Measurements from ENCODE around the gene VPS16. TPM values are rescaled to one million over a fixed set of nuclear protein-coding genes. Genes with fewer than 3 reads are reported as not detected.
A peak's percentile ranks its signal among the peaks of the same experiment; 100 is the strongest.

The VPS16 gene
- total and polyA plus RNA-seq, 2 of the 4 experiments (the other 2 are of a cell fraction), result 38.7 to 48.0 TPM

- Histone ChIP-seq H2AK9ac (replicated peaks; ENCODE audit: low read depth, low read length, poor library complexity) (no peak overlapping the region), H3K27me3 (ENCODE audit: control insufficient read depth, insufficient read depth, low read length) (no peaks in the 10 kb centered on the region), H3K4me3 (ENCODE audit: insufficient read depth, low read depth, low read length) (no peak overlapping the region), H3K27ac (ENCODE audit: insufficient read depth, low read length) (no peak overlapping the region), H3K18ac (ENCODE audit: low read depth, low read length) (no peak overlapping the region), H2BK20ac (ENCODE audit: low read depth, low read length) (no peak overlapping the region), H3K4ac (ENCODE audit: low read depth, low read length) (no peak overlapping the region), H3K23ac (ENCODE audit: low read depth, low read length) (no peak overlapping the region), H4K5ac (ENCODE audit: low read depth, low read length) (no peak overlapping the region), H3K9me1 (ENCODE audit: insufficient read depth, low read length) (no peaks in the 10 kb centered on the region), H4K20me1 (ENCODE audit: insufficient read depth, low read length) (no peaks in the 10 kb centered on the region; the same call in 1 of the 2 replicates), H3K9me3 (ENCODE audit: control insufficient read depth, insufficient read depth, low read length) (no peaks in the 10 kb centered on the region), H2AFZ (replicated peaks; ENCODE audit: low read length, poor library complexity) (no peak overlapping the region), H2AK5ac (ENCODE audit: low read depth, low read length) (no peak overlapping the region), H3K56ac (ENCODE audit: extremely low read depth, insufficient read depth, low read length) (no peak overlapping the region), H2BK5ac (ENCODE audit: low read depth, low read length, poor library complexity, severe bottlenecking) (no peak overlapping the region), H4K8ac (ENCODE audit: low read depth in 2 of 2, low read length in 2 of 2) (no peak overlapping the region), H3K36me3 (ENCODE audit: control insufficient read depth, insufficient read depth, low read length) (no peaks in the 10 kb centered on the region), H3K14ac (replicated peaks; ENCODE audit: low read depth, low read length) (no peak overlapping the region), H3K4me1 (ENCODE audit: control insufficient read depth, insufficient read depth, low read length) (no peaks in the 10 kb centered on the region), H2BK120ac (ENCODE audit: low read depth, low read length) (no peak overlapping the region), H4K91ac (ENCODE audit: insufficient read depth, low read depth, low read length) (no peak overlapping the region), H2BK15ac (ENCODE audit: low read depth, low read length) (no peak overlapping the region), H3K79me1 (ENCODE audit: low read depth in 1 of 2, low read length in 2 of 2) (peaks cover 14 to 40% of the 10 kb centered on the region in 2 experiments), H3K4me2 (ENCODE audit: low read depth, low read length) (no peak overlapping the region), H3K9ac (ENCODE audit: low read depth, low read length) (no peak overlapping the region)
- no TSS peak for BruUV-seq (replicated peaks)
- dilution Hi-C loops (cut with HindIII; ENCODE audit: low sequenced_read_pairs, unreplicated experiment) (no loop called here), in situ Hi-C loops (cut with MboI; ENCODE audit: low sequenced_read_pairs) (no loop called here), intact Hi-C loops (cut with micrococcal nuclease) (no loop called here)
- DNase-seq, result no peak
- CTCF ChIA-PET, result no interaction called here
- no peak for TF ChIP-seq RAD21 (IDR thresholded peaks at IDR 0.05; ENCODE audit: low read length)
- no peak for TF ChIP-seq POLR2A (IDR thresholded peaks at IDR 0.05; ENCODE audit: low read depth, low read length)
- no peak for TF ChIP-seq CEBPB (IDR thresholded peaks at IDR 0.05; ENCODE audit: low read depth, low read length)
- TF ChIP-seq RFX5 (IDR thresholded peaks at IDR 0.05; ENCODE audit: low read depth, low read length), result no peak
- TF ChIP-seq USF2 (IDR thresholded peaks at IDR 0.05; ENCODE audit: low read depth, low read length), result no peak
- 0 out of 2 replicates have a peak, but pooled peaks have one; percentile 20 for TF ChIP-seq CTCF (conservative IDR thresholded peaks at IDR 0.05; ENCODE audit: low read depth, low read length)
- no peak for TF ChIP-seq SMC3 (IDR thresholded peaks at IDR 0.05; ENCODE audit: low read depth, low read length)
- no peak for TF ChIP-seq RCOR1 (IDR thresholded peaks at IDR 0.05; ENCODE audit: insufficient replicate concordance, low read length)
- POLR2A ChIA-PET (ENCODE audit: unreplicated experiment), result interaction anchor here (0.6 kb wide), 1 partner anchor 24 kb away, joined by 5 read pairs; no protein-coding TSS in a partner anchor
- no peak for ATAC-seq (ENCODE audit: low read depth)
Observed at GRCh38 chr20:2914160-2914559, 73.6 kb downstream of the VPS16 start.

Other genes with a start within 250 kb of the VPS16 start
- gene NOP56, start 188.1 kb upstream of the VPS16 start, total RNA-seq (2012; rRNA removed), result 170 and 231 TPM in 2 replicates
- gene NOP56, start 188.1 kb upstream of the VPS16 start, polyA plus RNA-seq (2012; rRNA removed), result 164 and 189 TPM in 2 replicates
- 160 and 165 TPM in 2 replicates for gene IDH3B, start 176.5 kb upstream of the VPS16 start, total RNA-seq (2012; rRNA removed)
- 146 and 151 TPM in 2 replicates for gene IDH3B, start 176.5 kb upstream of the VPS16 start, polyA plus RNA-seq (2012; rRNA removed)
- under 0.01 and 0.18 TPM in 2 replicates for gene EBF4, start 148.0 kb upstream of the VPS16 start, total RNA-seq (2012; rRNA removed)
- 1.0 and 1.1 TPM in 2 replicates for gene EBF4, start 148.0 kb upstream of the VPS16 start, polyA plus RNA-seq (2012; rRNA removed)
- gene CPXM1, start 40.1 kb upstream of the VPS16 start, total RNA-seq (2012; rRNA removed), result 0.83 and 1.1 TPM in 2 replicates
- 4.5 and 4.6 TPM in 2 replicates for gene CPXM1, start 40.1 kb upstream of the VPS16 start, polyA plus RNA-seq (2012; rRNA removed)
- 0.36 TPM in 1 of 2 replicates, not detected in the other for gene C20orf141, start 25.8 kb upstream of the VPS16 start, total RNA-seq (2012; rRNA removed)
- gene C20orf141, start 25.8 kb upstream of the VPS16 start, polyA plus RNA-seq (2012; rRNA removed), result 0.53 and 0.91 TPM in 2 replicates
- not detected in 2 replicates for gene TMEM239, start 24.4 kb upstream of the VPS16 start, total RNA-seq (2012; rRNA removed)
- gene TMEM239, start 24.4 kb upstream of the VPS16 start, polyA plus RNA-seq (2012; rRNA removed), result 0.32 TPM in 1 of 2 replicates, not detected in the other
- 8.1 and 9.7 TPM in 2 replicates for gene PCED1A, start 90 bp upstream of the VPS16 start, total RNA-seq (2012; rRNA removed)
- 33.4 and 37.0 TPM in 2 replicates for gene PCED1A, start 90 bp upstream of the VPS16 start, polyA plus RNA-seq (2012; rRNA removed)
- 44.4 and 50.0 TPM in 2 replicates for gene PTPRA, start 32.7 kb downstream of the VPS16 start, total RNA-seq (2012; rRNA removed)
- 34.3 and 35.0 TPM in 2 replicates for gene PTPRA, start 32.7 kb downstream of the VPS16 start, polyA plus RNA-seq (2012; rRNA removed)
- 0.18 and 0.28 TPM in 2 replicates for gene GNRH2, start 202.9 kb downstream of the VPS16 start, total RNA-seq (2012; rRNA removed)
- gene GNRH2, start 202.9 kb downstream of the VPS16 start, polyA plus RNA-seq (2012; rRNA removed), result 0.16 and 0.21 TPM in 2 replicates
- gene MRPS26, start 205.3 kb downstream of the VPS16 start, total RNA-seq (2012; rRNA removed), result 22.2 and 24.7 TPM in 2 replicates
- 38.6 and 49.5 TPM in 2 replicates for gene MRPS26, start 205.3 kb downstream of the VPS16 start, polyA plus RNA-seq (2012; rRNA removed)
- gene OXT, start 230.9 kb downstream of the VPS16 start, total RNA-seq (2012; rRNA removed), result not detected in 2 replicates
- not detected in 2 replicates for gene OXT, start 230.9 kb downstream of the VPS16 start, polyA plus RNA-seq (2012; rRNA removed)
- gene AVP, start 244.0 kb downstream of the VPS16 start, total RNA-seq (2012; rRNA removed), result not detected in 2 replicates
- gene AVP, start 244.0 kb downstream of the VPS16 start, polyA plus RNA-seq (2012; rRNA removed), result not detected in 2 replicates